ENCODE data around the gene PGS1. TPM values are rescaled to one million over a fixed set of nuclear protein-coding genes. Genes with fewer than 3 reads are reported as not detected.

PGS1 gene
- total RNA-seq, 2 donors from 2014 or later = 52.0 to 98.4 TPM

DNA sequence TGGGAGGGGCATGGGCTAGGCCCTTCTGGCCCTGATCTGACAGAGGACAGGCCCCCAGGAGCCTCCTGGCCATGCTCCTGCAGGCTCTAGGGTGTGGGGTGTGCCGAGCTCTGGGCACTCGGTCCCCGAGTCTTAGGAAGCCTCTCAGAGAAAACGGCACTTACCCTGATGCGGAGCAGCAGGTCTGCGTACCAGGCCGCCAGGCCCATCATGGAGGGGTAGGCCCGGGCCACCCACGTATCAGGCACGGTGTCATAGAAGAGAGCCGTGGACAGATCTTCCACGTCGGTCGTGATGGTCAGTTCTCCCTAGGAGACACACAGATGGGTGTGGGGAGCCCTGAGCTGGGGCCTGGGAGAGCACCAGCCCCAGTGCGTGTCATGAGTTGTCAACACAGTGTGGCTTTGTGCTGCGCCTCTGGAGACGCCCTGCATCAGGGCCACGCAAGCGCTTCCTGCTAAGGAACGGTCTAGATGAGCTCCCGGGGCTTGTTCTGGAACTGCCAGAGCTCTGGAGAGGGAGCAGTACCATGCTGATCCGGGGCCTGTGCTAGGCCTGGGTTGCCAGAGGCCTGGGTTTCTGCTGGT is 47.9 kb downstream of the PGS1 start:
- ATAC-seq (ENCODE audit: insufficient number of reproducible peaks, low FRiP score, low read depth) (no peak), DNase-seq (ENCODE audit: low spot score) (no peak)
- TF ChIP-seq CTCF (IDR thresholded peaks at IDR 0.05) = no peak
- Histone ChIP-seq H3K4me1 (ENCODE audit: control insufficient read depth in 1 of 2, low read depth in 2 of 2) (no peaks in the 10 kb centered on the region), H3K4me3 (no peak overlapping the region), H3K9me3 (no peaks in the 10 kb centered on the region), H3K27ac (no peak overlapping the region), H3K27me3 (replicated peaks; ENCODE audit: insufficient read depth) (no peaks in the 10 kb centered on the region), H3K36me3 (peaks cover 29% of the 10 kb centered on the region)

GRCh38 chr17:78427140-78427539 is 48.7 kb downstream of the PGS1 start:
- no peaks in the 10 kb centered on the region for H3K9me3 ChIP-seq
- H3K36me3 ChIP-seq = peaks cover 29% of the 10 kb centered on the region
- no peak for TF ChIP-seq CTCF (IDR thresholded peaks at IDR 0.05)
- ATAC-seq (ENCODE audit: insufficient number of reproducible peaks, low FRiP score, low read depth) (no peak), DNase-seq (ENCODE audit: low spot score) (no peak)
- H3K27ac ChIP-seq = no peak overlapping the region
- no peaks in the 10 kb centered on the region for H3K4me1 ChIP-seq (ENCODE audit: control insufficient read depth in 1 of 2, low read depth in 2 of 2)
- H3K4me3 ChIP-seq = no peak overlapping the region
- no peaks in the 10 kb centered on the region for H3K27me3 ChIP-seq (replicated peaks; ENCODE audit: insufficient read depth)

- DNase-seq (ENCODE audit: low spot score) (no peak), ATAC-seq (ENCODE audit: insufficient number of reproducible peaks, low FRiP score, low read depth) (no peak)
- H3K4me3 ChIP-seq = no peak overlapping the region
- no peaks in the 10 kb centered on the region for H3K9me3 ChIP-seq
- H3K36me3 ChIP-seq = peaks cover 29% of the 10 kb centered on the region
- H3K27ac ChIP-seq = no peak overlapping the region
- no peaks in the 10 kb centered on the region for H3K4me1 ChIP-seq (ENCODE audit: control insufficient read depth in 1 of 2, low read depth in 2 of 2)
- H3K27me3 ChIP-seq (replicated peaks; ENCODE audit: insufficient read depth) = no peaks in the 10 kb centered on the region
- no peak for TF ChIP-seq CTCF (IDR thresholded peaks at IDR 0.05)
Observed at GRCh38 chr17:78428025-78428575, 49.7 kb downstream of the PGS1 start.

DNA sequence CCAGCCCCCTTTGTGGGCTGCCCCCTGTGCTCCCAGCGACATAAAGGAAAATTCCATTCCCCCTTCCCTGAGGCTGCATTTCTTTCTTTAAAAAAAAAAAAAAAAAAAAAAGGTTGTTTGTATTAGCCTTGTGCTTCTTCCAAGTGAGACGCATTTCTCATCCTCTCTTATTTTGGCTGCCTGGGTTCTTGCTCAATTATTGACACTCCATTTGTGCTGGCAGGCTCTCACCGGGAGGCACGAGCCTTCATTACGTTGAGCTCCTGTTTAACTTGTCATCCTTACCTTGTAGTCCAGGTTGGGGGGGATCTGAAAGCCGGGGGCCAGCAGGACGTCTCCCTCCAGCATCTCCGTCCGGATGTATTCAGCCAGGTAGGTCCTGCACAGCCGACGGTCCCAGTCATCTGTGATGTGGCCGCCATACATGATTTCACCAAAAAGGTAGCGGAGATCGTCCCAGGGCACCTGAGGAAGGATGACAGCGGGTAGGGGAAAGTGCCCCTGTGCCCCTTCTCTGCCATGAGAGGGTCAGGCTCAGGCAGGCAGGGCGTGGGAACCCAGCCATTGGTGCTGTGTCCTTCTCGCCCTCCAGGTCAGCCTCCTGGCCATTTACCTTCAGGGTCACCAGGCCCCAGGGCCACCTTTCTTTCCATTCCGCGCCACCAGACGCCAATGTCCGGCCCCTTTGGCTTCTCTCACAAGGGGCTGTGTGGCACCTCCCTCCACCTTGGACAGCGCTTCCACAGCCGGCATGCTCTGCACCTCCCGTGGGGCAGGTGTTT is 50.6 kb downstream of the PGS1 start:
- ATAC-seq (ENCODE audit: insufficient number of reproducible peaks, low FRiP score, low read depth) = no peak

More for the DNA sequence above, 50.6 kb downstream of the PGS1 start:
- Histone ChIP-seq H3K4me3 (no peak overlapping the region), H3K36me3 (peaks cover 28% of the 10 kb centered on the region), H3K9me3 (no peaks in the 10 kb centered on the region), H3K4me1 (ENCODE audit: control insufficient read depth in 1 of 2, low read depth in 2 of 2) (no peaks in the 10 kb centered on the region), H3K27ac (no peak overlapping the region), H3K27me3 (replicated peaks; ENCODE audit: insufficient read depth) (no peaks in the 10 kb centered on the region)
- no peak for DNase-seq (ENCODE audit: low spot score)
- no peak for TF ChIP-seq CTCF (IDR thresholded peaks at IDR 0.05)
